COLO668 (cell line): ENCODE data around the gene MYH9.
"Not testable (repeated sequence)": the region's sequence is repeated elsewhere in the genome, so short reads cannot be mapped to it uniquely, and the experiment has no call there.

Experiments
- DNase-seq: peaks from one replicate; lab custom pipeline; 2025; ENCODE audit not compliant: unreplicated experiment; lab: John Stamatoyannopoulos, UW

The MYH9 gene

GRCh38 chr22:36280379-36280778 lies 107.4 kb downstream of the MYH9 start:
- DNase-seq, result no peak

DNA sequence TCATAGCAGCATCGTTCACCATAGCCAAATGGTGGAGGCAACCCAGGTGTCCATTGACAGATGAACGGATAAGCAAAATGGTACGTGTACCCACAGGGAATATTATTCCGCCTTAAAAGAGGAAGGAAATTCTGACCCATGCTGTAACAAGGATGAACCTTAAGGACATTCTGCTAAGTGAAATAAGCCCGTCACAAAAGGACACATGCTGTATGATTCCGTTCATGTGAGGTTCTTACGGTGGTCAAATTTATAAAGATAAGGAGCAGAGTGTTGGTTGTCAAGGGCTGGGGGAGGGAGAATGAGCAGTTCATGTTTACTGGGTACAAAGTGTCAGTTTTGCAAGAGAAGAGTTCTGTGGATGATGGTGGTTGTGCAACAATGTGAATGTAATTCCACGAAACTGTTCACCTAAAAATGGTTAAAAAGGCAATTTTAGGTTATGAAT lies 108.5 kb downstream of the MYH9 start:
- no peak for DNase-seq

DNA sequence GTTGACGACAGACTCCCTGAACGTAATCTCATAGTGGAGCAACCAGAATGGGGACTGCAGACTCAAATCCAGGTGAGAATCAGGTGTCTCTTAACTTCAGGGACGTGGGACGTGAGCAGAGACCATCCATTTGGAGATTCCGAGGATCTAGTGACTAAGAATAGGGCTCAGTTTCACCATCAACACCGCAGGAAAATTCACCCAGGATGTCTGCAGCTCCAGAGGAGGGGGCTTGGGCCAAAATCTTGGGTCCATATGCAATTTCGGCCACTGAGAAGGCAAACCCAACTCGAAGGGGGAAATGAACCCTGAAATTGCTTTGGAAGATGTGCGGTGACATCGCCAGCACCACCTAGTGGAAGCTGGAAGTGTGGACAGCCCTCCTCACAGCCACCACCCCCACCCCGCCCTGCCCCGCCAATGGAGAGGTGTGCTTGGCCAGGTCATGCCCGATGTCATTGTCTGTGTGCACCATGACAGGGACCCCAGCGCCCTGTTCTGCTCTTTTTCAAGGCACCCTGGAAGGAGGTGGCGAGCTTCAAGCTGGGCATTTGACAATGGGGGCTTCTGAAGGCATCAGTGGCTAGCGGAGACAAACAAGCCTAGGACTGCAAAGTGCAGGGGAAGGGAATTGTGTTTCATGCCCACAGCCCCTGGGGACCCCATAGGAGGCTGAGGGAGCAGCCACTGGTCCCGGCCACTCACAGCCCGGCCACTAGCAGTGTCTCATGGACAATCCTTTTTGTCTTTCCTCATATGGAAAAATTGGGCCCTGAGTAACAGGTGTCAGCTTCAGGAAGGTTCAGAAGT lies 110.1 kb downstream of the MYH9 start:
- peak; percentile 59 for DNase-seq

DNA sequence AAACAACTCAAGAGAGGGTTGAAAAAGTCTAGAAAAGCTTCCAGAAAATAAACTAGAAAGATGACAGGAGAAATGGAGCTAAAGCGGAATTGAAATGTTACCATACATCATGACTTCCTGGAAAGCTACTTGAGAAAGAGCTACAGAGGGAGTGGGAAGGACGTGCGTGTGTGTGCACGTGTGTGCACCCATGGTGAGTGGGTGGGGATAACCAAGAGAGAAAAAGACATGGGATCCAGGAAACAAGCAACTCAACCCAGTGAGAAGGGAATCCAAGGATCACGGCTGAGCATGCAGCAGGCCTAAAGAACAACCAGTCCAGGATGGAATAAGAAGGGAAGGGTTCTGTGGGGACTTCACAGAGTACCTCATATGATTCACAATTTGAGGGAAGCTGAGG lies 113.2 kb downstream of the MYH9 start:
- DNase-seq, result no peak

DNA sequence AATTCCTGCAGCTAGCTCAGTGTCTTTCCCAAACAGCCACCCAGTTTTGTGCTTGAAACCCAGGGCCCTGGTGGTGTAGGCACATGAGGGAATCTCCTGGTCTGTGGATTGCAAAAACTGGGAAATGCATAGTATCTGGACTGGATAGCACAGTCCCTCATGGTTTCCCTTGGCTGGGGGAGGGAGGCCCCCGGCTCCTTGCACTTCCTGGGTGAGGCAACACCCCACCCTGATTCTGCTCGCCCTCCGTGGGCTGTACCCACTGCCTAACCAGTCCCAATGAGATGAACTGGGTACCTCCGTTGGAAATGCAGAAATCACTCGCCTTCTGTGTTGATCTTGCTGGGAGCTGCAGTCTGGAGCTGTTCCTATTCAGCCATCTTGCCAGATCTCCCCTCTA lies 115.8 kb downstream of the MYH9 start:
- DNase-seq, result not testable (repeated sequence)

DNA sequence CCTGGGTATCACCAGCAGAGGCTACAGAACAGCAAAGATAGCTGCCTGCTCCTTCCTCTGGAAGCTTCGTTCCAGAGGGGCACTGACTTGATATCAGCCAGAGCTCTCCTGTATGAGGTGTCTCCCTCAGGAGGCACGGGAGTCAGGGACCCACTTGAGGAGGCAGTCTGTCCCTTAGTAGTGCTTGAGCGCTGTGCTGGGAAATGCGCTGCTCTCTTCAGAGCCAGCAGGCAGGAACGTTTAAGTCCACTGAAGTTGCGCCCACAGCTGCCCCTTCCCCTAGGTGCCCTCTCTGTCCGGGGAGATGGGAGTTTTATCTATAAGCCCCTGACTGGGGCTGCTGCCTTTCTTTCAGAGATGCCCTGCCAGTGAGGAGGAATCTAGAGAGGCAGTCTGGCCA lies 116.5 kb downstream of the MYH9 start:
- not testable (repeated sequence) for DNase-seq

- no peak for DNase-seq
Measured at GRCh38 chr22:36267896-36268485, 119.8 kb downstream of the MYH9 start.

DNA sequence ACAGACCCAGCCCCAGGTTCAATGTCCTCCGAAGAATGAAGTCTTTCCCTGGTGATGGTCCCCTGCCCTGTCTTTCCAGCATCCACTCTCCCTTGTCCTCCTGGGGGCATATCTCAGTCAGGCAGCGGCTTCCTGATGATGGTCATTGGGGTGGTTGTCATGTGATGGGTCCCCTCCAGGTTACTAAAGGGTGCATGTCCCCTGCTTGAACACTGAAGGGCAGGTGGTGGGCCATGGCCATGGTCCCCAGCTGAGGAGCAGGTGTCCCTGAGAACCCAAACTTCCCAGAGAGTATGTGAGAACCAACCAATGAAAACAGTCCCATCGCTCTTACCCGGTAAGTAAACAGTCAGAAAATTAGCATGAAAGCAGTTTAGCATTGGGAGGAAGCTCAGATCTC lies 120.7 kb downstream of the MYH9 start:
- DNase-seq, result no peak

- DNase-seq, result not testable (repeated sequence)
Measured at GRCh38 chr22:36263886-36264664, 123.7 kb downstream of the MYH9 start.

- not testable (repeated sequence) for DNase-seq
Measured at GRCh38 chr22:36263216-36263673, 124.5 kb downstream of the MYH9 start.

GRCh38 chr22:36262307-36262706 lies 125.5 kb downstream of the MYH9 start:
- not testable (repeated sequence) for DNase-seq

DNA sequence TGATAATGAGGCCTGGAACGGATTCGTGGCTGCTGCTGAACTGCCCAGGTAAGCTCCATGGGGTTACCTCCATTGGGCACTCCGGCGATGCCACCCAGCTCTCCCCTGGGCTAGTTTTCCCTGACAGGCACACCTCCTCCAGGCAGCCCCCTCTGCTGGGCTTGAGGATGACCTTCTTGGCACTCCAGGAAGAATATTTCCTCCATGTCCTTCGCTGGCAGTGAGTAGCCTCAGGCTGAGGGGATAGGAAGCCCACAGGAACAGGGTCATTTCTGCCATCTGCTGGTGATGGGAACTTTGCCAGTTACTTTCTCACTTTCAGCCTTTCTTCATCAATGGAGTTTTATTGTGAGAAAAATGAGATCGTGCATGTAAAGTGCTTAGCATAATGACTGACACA lies 126.1 kb downstream of the MYH9 start:
- DNase-seq, result not testable (repeated sequence)

DNA sequence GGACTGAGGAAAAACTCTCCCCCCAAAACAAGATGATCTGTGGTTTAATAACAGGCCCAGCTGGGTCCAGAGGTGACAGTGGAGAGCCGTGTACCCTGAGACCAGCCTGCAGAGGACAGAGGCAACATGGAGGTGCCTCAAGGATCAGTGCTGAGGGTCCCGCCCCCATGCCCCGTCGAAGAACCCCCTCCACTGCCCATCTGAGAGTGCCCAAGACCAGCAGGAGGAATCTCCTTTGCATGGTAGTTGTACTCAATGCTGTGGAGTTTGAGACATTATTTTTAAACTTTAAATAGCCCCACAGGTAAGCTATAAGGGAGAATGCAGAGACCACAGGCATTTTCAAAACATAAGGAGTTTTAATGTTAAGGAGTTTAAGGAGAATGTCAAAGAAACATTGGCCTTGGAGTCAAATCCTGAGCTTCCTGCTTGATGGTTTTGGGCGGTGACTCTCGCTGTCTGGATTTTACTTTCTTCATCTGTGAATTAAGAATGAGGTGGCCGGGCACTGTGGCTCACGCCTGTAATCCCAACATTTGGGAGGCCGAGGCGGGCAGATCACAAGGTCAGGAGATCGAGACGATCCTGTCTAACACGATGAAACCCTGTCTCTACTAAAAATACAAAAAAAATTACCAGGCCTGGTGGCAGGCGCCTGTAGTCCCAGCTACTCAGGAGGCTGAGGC lies 128.0 kb downstream of the MYH9 start:
- no peak for DNase-seq

- no peak for DNase-seq
Measured at GRCh38 chr22:36258701-36259614, 128.8 kb downstream of the MYH9 start.

DNA sequence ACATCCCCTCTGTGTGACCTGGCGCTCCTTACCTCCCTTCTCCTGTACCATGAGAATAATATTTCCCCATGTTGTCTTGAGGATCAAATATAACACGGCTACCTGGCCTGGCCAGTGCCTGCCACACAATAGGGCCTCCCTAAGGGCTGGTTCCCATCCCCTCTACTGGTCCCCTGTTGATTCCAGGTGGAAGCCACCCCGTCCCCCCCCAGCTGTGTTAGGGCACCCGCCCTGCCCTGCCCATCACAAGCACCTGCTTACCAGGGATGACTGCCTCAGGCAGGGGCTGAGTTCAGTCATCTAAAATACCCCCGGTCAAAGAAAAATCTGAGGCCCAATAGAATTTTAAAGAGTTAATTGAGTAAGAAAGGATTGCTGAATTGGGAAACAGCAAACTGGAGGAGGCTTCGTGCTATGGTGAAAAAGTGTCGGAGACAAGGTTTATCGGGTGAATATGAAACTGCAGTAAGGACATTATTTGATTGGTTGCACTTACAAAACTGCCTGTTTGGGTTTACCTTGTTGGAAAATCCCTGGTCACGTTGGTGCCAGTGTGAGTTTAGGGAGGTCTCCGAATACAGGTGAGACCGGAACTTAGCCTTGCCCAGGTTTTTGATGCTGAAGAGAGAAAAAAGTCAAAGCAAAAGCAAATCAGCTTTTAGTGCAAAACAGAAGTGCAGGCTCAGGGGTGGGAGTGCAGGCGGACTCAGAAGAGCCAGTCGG lies 129.7 kb downstream of the MYH9 start:
- no peak for DNase-seq

GRCh38 chr22:36257308-36257707 lies 130.5 kb downstream of the MYH9 start:
- DNase-seq, result no peak

GRCh38 chr22:36256478-36256877 lies 131.3 kb downstream of the MYH9 start:
- no peak for DNase-seq

GRCh38 chr22:36255572-36255971 lies 132.2 kb downstream of the MYH9 start:
- not testable (repeated sequence) for DNase-seq
